IMR-90 (cell line): ENCODE results near the gene CKAP5. TPM values are rescaled to one million over a fixed set of nuclear protein-coding genes. Genes with fewer than 3 reads are reported as not detected.

Experiments used
- ATAC-seq: fragments of 200-7000 bp; cut with Tn5 transposase; 2 replicates; pipeline ENCODE4 v1.9.1; 2020; ENCODE audit warnings: low read depth, mild to moderate bottlenecking, moderate library complexity
- BruUV-seq: library from RNA; stranded (reverse); fragments of 400-500 nt; replicated peaks from 2 replicates; lab custom pipeline; 2021; lab: Mats Ljungman, UMichigan
- CTCF ChIA-PET: fragments of 300-600 bp; formaldehyde crosslinking; extraction: SDS; loops from one replicate; lab custom pipeline; 2021; ENCODE audit warnings: antibody characterized with exemption; lab: Yijun Ruan, JAX
- POLR2A ChIA-PET: fragments of 300-600 bp; sonication (Branson Sonifier 250); formaldehyde crosslinking; loops from one replicate; lab custom pipeline; 2022; ENCODE audit warnings: antibody characterized with exemption; ENCODE audit not compliant: unreplicated experiment; lab: Charles Lee
- DNase-seq: peaks from one replicate; pipeline ENCODE4 v3.0.0; 2013
- H2AFZ ChIP-seq: replicated peaks from 2 replicates; pipeline ENCODE3; 2013; ENCODE audit warnings: low read length, mild to moderate bottlenecking; ENCODE audit not compliant: poor library complexity
- H2AK5ac ChIP-seq: 2 replicates; pipeline ENCODE4 v1.6.1; 2013; ENCODE audit warnings: low read depth, low read length, inconsistent platforms
- H2AK9ac ChIP-seq: replicated peaks from 2 replicates; pipeline ENCODE3; 2013; ENCODE audit warnings: mild to moderate bottlenecking, low read depth, low read length, moderate library complexity; ENCODE audit not compliant: poor library complexity
- H2BK120ac ChIP-seq: 2 replicates; pipeline ENCODE4 v1.6.1; 2013; ENCODE audit warnings: low read depth, low read length, inconsistent platforms
- H2BK15ac ChIP-seq: 3 replicates; pipeline ENCODE4 v1.6.1; 2013; ENCODE audit warnings: low read depth, low read length, inconsistent platforms
- H2BK20ac ChIP-seq: 2 replicates; pipeline ENCODE4 v1.6.1; 2013; ENCODE audit warnings: low read depth, mild to moderate bottlenecking, inconsistent platforms, low read length, moderate library complexity
- H2BK5ac ChIP-seq: 2 replicates; pipeline ENCODE4 v1.6.1; 2013; ENCODE audit warnings: mild to moderate bottlenecking, low read depth, low read length, inconsistent platforms; ENCODE audit not compliant: poor library complexity, severe bottlenecking
- H3K14ac ChIP-seq: replicated peaks from 2 replicates; pipeline ENCODE4 v1.6.1; 2013; ENCODE audit warnings: low read depth, low read length, inconsistent platforms
- H3K18ac ChIP-seq: 2 replicates; pipeline ENCODE4 v1.6.1; 2013; ENCODE audit warnings: low read depth, low read length, control low read depth
- H3K23ac ChIP-seq: 2 replicates; pipeline ENCODE4 v1.6.1; 2013; ENCODE audit warnings: low read depth, low read length, inconsistent platforms
- H3K27ac ChIP-seq: 2 replicates; pipeline ENCODE4 v1.5.1; 2013; ENCODE audit warnings: mild to moderate bottlenecking, control low read depth, low read length; ENCODE audit not compliant: insufficient read depth
- H3K27me3 ChIP-seq: 2 replicates; pipeline ENCODE4 v1.6.1; 2013; ENCODE audit warnings: low read length; ENCODE audit not compliant: control insufficient read depth, insufficient read depth
- H3K36me3 ChIP-seq: 2 replicates; pipeline ENCODE4 v1.6.1; 2013; ENCODE audit warnings: low read length, mixed read lengths; ENCODE audit not compliant: control insufficient read depth, insufficient read depth
- H3K4ac ChIP-seq: 2 replicates; pipeline ENCODE4 v1.6.1; 2013; ENCODE audit warnings: low read depth, low read length, inconsistent platforms
- H3K4me1 ChIP-seq: 2 replicates; pipeline ENCODE4 v1.6.1; 2013; ENCODE audit warnings: low read length, mixed read lengths; ENCODE audit not compliant: control insufficient read depth, insufficient read depth
- H3K4me2 ChIP-seq: 2 replicates; pipeline ENCODE4 v1.6.1; 2013; ENCODE audit warnings: low read depth, mild to moderate bottlenecking, control low read depth, low read length, moderate library complexity
- H3K4me3 ChIP-seq: 2 replicates; pipeline ENCODE4 v1.5.1; 2013; ENCODE audit warnings: low read depth, mild to moderate bottlenecking, control low read depth, low read length, moderate library complexity; ENCODE audit not compliant: insufficient read depth
- H3K56ac ChIP-seq: 2 replicates; pipeline ENCODE4 v1.6.1; 2013; ENCODE audit warnings: low read length, inconsistent platforms; ENCODE audit not compliant: insufficient read depth; ENCODE audit errors: extremely low read depth
- H3K79me1 ChIP-seq, 2 experiments: 2 replicates each; pipeline ENCODE4 v1.6.1; 2013; ENCODE audit warnings: low read length in 2 of 2, inconsistent platforms in 1 of 2, low read depth in 1 of 2
- H3K9ac ChIP-seq: 2 replicates; pipeline ENCODE4 v1.6.1; 2013; ENCODE audit warnings: low read depth, low read length, control low read depth
- H3K9me1 ChIP-seq: 2 replicates; pipeline ENCODE4 v1.6.1; 2013; ENCODE audit warnings: low read length, inconsistent platforms; ENCODE audit not compliant: insufficient read depth
- H3K9me3 ChIP-seq: 2 replicates; pipeline ENCODE4 v1.6.1; 2013; ENCODE audit warnings: low read length; ENCODE audit not compliant: control insufficient read depth, insufficient read depth
- H4K20me1 ChIP-seq: 2 replicates; pipeline ENCODE4 v1.6.1; 2013; ENCODE audit warnings: low read length, inconsistent platforms; ENCODE audit not compliant: insufficient read depth
- H4K5ac ChIP-seq: 2 replicates; pipeline ENCODE4 v1.6.1; 2013; ENCODE audit warnings: mild to moderate bottlenecking, low read depth, low read length, control low read depth
- H4K8ac ChIP-seq, 2 experiments: 2 replicates each; pipeline ENCODE4 v1.6.1; 2013; ENCODE audit warnings: low read depth in 2 of 2, low read length in 2 of 2, control low read depth in 1 of 2, inconsistent platforms in 1 of 2
- H4K91ac ChIP-seq: 2 replicates; pipeline ENCODE4 v1.6.1; 2013; ENCODE audit warnings: low read depth, low read length, inconsistent platforms; ENCODE audit not compliant: insufficient read depth
- BHLHE40 ChIP-seq: fragments of 150-350 bp; IDR thresholded peaks from 2 replicates; pipeline ENCODE4 v1.6.1; 2016; ENCODE audit warnings: mild to moderate bottlenecking, low read depth, low read length
- CEBPB ChIP-seq: IDR thresholded peaks from 2 replicates; pipeline ENCODE4 v1.6.1; 2012; ENCODE audit warnings: low read depth, low read length, improper control_type of control experiment
- CHD1 ChIP-seq: IDR thresholded peaks from 2 replicates; pipeline ENCODE4 v1.6.1; 2012; ENCODE audit warnings: low read depth, low read length, improper control_type of control experiment
- FOS ChIP-seq: fragments of 150-350 bp; IDR thresholded peaks from 2 replicates; pipeline ENCODE4 v1.6.1; 2016; ENCODE audit warnings: low read depth, low read length
- MXI1 ChIP-seq: IDR thresholded peaks from 2 replicates; pipeline ENCODE4 v1.6.1; 2012; ENCODE audit warnings: low read depth, mild to moderate bottlenecking, low read length, moderate library complexity, borderline replicate concordance
- NFE2L2 ChIP-seq: fragments of 150-350 bp; IDR thresholded peaks from 2 replicates; pipeline ENCODE4 v1.6.1; 2016; ENCODE audit warnings: low read depth, mild to moderate bottlenecking, low read length
- POLR2A ChIP-seq: IDR thresholded peaks from 2 replicates; pipeline ENCODE4 v1.6.1; 2012; ENCODE audit warnings: mild to moderate bottlenecking, low read depth, low read length
- RAD21 ChIP-seq: IDR thresholded peaks from 2 replicates; pipeline ENCODE4 v1.6.1; 2012; ENCODE audit warnings: low read length, improper control_type of control experiment
- RCOR1 ChIP-seq: IDR thresholded peaks from 2 replicates; pipeline ENCODE4 v1.6.1; 2012; ENCODE audit warnings: mild to moderate bottlenecking, low read length, improper control_type of control experiment; ENCODE audit not compliant: insufficient replicate concordance
- RFX5 ChIP-seq: IDR thresholded peaks from 2 replicates; pipeline ENCODE4 v1.8.0; 2012; ENCODE audit warnings: low read depth, mild to moderate bottlenecking, low read length, moderate library complexity
- WGBS, 2 experiments: methylation state at CpG; one replicate each; pipeline versions ENCODE4 v1.1.5 to v1.1.7; 2013; ENCODE audit warnings: missing lambda C conversion rate in 2 of 2; ENCODE audit not compliant: insufficient read length in 1 of 2; ENCODE audit errors: extremely low coverage in 2 of 2; 5-methylcytosine and 5-hydroxymethylcytosine counted together
- dilution Hi-C: fragments of 300-500 bp; cut with HindIII; formaldehyde crosslinking; loops from one replicate; pipeline ENCODE4 v1.14.3; 2018; ENCODE audit warnings: low sequenced_read_pairs; ENCODE audit not compliant: unreplicated experiment
- in situ Hi-C: fragments of 300-500 bp; cut with MboI; formaldehyde crosslinking; loops from 3 replicates; pipeline ENCODE4 v1.14.3; 2019; ENCODE audit warnings: low sequenced_read_pairs, inconsistent platforms, mixed read lengths
- intact Hi-C: fragments of 100-400 bp; cut with micrococcal nuclease; formaldehyde crosslinking; loops from 2 replicates; pipeline ENCODE4 v1.10.0; 2022
- polyA plus RNA-seq, 3 experiments: library from polyadenylated mRNA; depleted of rRNA; stranded (reverse); fragments of >200 nt; gene quantifications; 2 replicates each; pipeline ENCODE4 v1.2.3, GENCODE V29; 2012; ENCODE audit warnings: low replicate concordance in 1 of 3
- total RNA-seq: library from RNA; depleted of rRNA; stranded (reverse); fragments of >200 nt; gene quantifications from 2 replicates; pipeline ENCODE4 v1.2.3, GENCODE V29; 2012
- TF ChIP-seq, protein P1 (sequence below): fragments of 150-350 bp; IDR thresholded peaks from 2 replicates; pipeline ENCODE4 v1.6.1; 2017; ENCODE audit warnings: mild to moderate bottlenecking, antibody characterized with exemption, low read length, low read depth
- TF ChIP-seq, protein P2 (sequence below): conservative IDR thresholded peaks from 2 replicates; pipeline ENCODE4 v1.5.1; 2012; ENCODE audit warnings: mild to moderate bottlenecking, low read depth, low read length, improper control_type of control experiment
- TF ChIP-seq, protein P3 (sequence below): fragments of 150-350 bp; IDR thresholded peaks from 2 replicates; pipeline ENCODE4 v1.6.1; 2016; ENCODE audit warnings: low read depth, mild to moderate bottlenecking, low read length, moderate library complexity, borderline replicate concordance

The CKAP5 gene
- total and polyA plus RNA-seq, 2 of the 4 experiments (the other 2 are of a cell fraction): 59.5 to 79.2 TPM

DNA sequence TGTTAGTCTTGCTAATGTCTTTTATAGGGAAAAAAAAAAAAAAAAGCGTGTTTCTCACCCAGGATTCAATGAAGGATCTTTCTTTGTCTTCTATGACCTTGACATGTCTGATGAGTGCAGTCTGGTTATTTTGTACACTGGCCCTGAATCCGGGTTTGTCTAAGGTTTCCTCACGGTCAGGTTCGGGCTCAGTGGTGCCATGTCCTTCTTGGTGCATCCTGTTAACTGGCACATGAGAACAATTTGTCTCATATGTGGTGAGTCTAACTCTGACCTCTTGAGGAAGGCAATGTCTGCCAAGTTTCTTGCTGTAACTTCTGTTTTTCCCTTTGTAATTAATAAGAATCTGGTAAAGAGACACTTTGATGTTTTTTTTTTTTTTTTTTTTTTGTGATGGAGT, 114.5 kb downstream of the CKAP5 start:
- in situ Hi-C loops: no loop called here
- no peak overlapping the region for H3K14ac ChIP-seq
- no peak overlapping the region for H2BK20ac ChIP-seq
- ChIA-PET CTCF (no interaction called here), POLR2A (no interaction called here)
- no peak overlapping the region for H3K4ac ChIP-seq
- no peak overlapping the region for H2AK9ac ChIP-seq
- no TSS peak for BruUV-seq
- no peaks in the 10 kb centered on the region for H3K9me1 ChIP-seq
- H4K8ac ChIP-seq: no peak overlapping the region
- no peak overlapping the region for H3K4me2 ChIP-seq
- no peak overlapping the region for H3K27ac ChIP-seq
- intact Hi-C loops: no loop called here
- no peak overlapping the region for H2AK5ac ChIP-seq
- no peaks in the 10 kb centered on the region for H3K79me1 ChIP-seq
- DNase-seq (no peak), ATAC-seq (no peak)
- H3K23ac ChIP-seq: no peak overlapping the region
- no peaks in the 10 kb centered on the region for H4K20me1 ChIP-seq
- no peak overlapping the region for H4K91ac ChIP-seq
- no peak overlapping the region for H2BK15ac ChIP-seq
- H2BK5ac ChIP-seq: no peak overlapping the region
- H4K5ac ChIP-seq: no peak overlapping the region
- no peak overlapping the region for H3K18ac ChIP-seq
- no peak overlapping the region for H2AFZ ChIP-seq
- H3K56ac ChIP-seq: no peak overlapping the region
- H3K4me3 ChIP-seq: no peak overlapping the region
- no peaks in the 10 kb centered on the region for H3K27me3 ChIP-seq
- no CpG with 5 or more reads among the region's 4 CpGs for WGBS, 2 experiments
- no peak overlapping the region for H3K9ac ChIP-seq
- no peak overlapping the region for H2BK120ac ChIP-seq
- H3K36me3 ChIP-seq: no peaks in the 10 kb centered on the region
- no peaks in the 10 kb centered on the region for H3K4me1 ChIP-seq
- TF ChIP-seq MXI1 (no peak), CHD1 (no peak), BHLHE40 (no peak), POLR2A (no peak), RCOR1 (no peak), RFX5 (no peak), RAD21 (no peak), CEBPB (no peak), FOS (no peak), NFE2L2 (no peak)
- TF ChIP-seq, protein P1, sequence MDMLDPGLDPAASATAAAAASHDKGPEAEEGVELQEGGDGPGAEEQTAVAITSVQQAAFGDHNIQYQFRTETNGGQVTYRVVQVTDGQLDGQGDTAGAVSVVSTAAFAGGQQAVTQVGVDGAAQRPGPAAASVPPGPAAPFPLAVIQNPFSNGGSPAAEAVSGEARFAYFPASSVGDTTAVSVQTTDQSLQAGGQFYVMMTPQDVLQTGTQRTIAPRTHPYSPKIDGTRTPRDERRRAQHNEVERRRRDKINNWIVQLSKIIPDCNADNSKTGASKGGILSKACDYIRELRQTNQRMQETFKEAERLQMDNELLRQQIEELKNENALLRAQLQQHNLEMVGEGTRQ: no peak
- TF ChIP-seq, protein P2, sequence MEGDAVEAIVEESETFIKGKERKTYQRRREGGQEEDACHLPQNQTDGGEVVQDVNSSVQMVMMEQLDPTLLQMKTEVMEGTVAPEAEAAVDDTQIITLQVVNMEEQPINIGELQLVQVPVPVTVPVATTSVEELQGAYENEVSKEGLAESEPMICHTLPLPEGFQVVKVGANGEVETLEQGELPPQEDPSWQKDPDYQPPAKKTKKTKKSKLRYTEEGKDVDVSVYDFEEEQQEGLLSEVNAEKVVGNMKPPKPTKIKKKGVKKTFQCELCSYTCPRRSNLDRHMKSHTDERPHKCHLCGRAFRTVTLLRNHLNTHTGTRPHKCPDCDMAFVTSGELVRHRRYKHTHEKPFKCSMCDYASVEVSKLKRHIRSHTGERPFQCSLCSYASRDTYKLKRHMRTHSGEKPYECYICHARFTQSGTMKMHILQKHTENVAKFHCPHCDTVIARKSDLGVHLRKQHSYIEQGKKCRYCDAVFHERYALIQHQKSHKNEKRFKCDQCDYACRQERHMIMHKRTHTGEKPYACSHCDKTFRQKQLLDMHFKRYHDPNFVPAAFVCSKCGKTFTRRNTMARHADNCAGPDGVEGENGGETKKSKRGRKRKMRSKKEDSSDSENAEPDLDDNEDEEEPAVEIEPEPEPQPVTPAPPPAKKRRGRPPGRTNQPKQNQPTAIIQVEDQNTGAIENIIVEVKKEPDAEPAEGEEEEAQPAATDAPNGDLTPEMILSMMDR: no peak
- TF ChIP-seq, protein P3, sequence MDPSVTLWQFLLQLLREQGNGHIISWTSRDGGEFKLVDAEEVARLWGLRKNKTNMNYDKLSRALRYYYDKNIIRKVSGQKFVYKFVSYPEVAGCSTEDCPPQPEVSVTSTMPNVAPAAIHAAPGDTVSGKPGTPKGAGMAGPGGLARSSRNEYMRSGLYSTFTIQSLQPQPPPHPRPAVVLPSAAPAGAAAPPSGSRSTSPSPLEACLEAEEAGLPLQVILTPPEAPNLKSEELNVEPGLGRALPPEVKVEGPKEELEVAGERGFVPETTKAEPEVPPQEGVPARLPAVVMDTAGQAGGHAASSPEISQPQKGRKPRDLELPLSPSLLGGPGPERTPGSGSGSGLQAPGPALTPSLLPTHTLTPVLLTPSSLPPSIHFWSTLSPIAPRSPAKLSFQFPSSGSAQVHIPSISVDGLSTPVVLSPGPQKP: no peak
- dilution Hi-C loops: no loop called here
- no peaks in the 10 kb centered on the region for H3K9me3 ChIP-seq
